Common myeloid progenitor, CD34-positive (primary cell): Measurements from ENCODE around the gene MAN1A2.
"Not testable (repeated sequence)": the region's sequence is repeated elsewhere in the genome, so short reads cannot be mapped to it uniquely, and the experiment has no call there.

Source experiments
- CTCF ChIA-PET: fragments of 350-600 bp; sonication (Branson Sonifier 250); formaldehyde crosslinking; loops from one replicate; lab custom pipeline; 2021; ENCODE audit warnings: antibody characterized with exemption; lab: Charles Lee
- POLR2A ChIA-PET: fragments of 350-600 bp; sonication (Branson Sonifier 250); formaldehyde crosslinking; loops from one replicate; lab custom pipeline; 2021; ENCODE audit warnings: antibody characterized with exemption; lab: Charles Lee
- DNase-seq, 3 donors: peaks; one replicate each; pipeline versions ENCODE4 v3.0.0 to v3.0.0-alpha.2; 2013
- H3K27ac ChIP-seq, 2 experiments: 1 replicate in 1 of 2; 2 replicates in 1 of 2; pipeline ENCODE4 v1.7.0; 2013; ENCODE audit warnings: inconsistent platforms in 2 of 2, low read length in 2 of 2, mild to moderate bottlenecking in 2 of 2, low read depth in 1 of 2, moderate library complexity in 1 of 2; ENCODE audit not compliant: severe bottlenecking in 2 of 2, insufficient read depth in 1 of 2, poor library complexity in 1 of 2
- H3K27me3 ChIP-seq, 5 experiments: replicated peaks in 2 of 5; 1 replicate in 3 of 5; 2 replicates in 2 of 5; pipeline versions ENCODE4 v1.6.1 to v1.7.0; 2013; ENCODE audit warnings: low read length in 4 of 5, mild to moderate bottlenecking in 2 of 5, moderate library complexity in 2 of 5, inconsistent platforms in 1 of 5; ENCODE audit not compliant: insufficient read depth in 5 of 5, control insufficient read depth in 4 of 5
- H3K36me3 ChIP-seq, 4 experiments: 1 replicate in 2 of 4; 2 replicates in 2 of 4; pipeline versions ENCODE4 v1.6.1 to v1.7.0; 2013; ENCODE audit warnings: low read length in 3 of 4, control low read depth in 1 of 4, mild to moderate bottlenecking in 1 of 4; ENCODE audit not compliant: control insufficient read depth in 4 of 4, insufficient read depth in 4 of 4
- H3K4me1 ChIP-seq, 4 experiments: 1 replicate in 3 of 4; 2 replicates in 1 of 4; pipeline versions ENCODE4 v1.6.1 to v1.7.1; 2013; ENCODE audit warnings: low read length in 3 of 4, mild to moderate bottlenecking in 3 of 4, control low read depth in 1 of 4, inconsistent platforms in 1 of 4, moderate library complexity in 1 of 4; ENCODE audit not compliant: control insufficient read depth in 4 of 4, insufficient read depth in 4 of 4; ENCODE audit errors: control extremely low read depth in 1 of 4
- H3K4me3 ChIP-seq, 7 experiments: 1 replicate in 4 of 7; 2 replicates in 3 of 7; pipeline versions ENCODE4 v1.5.1 to v1.7.0; 2013; ENCODE audit warnings: mild to moderate bottlenecking in 7 of 7, low read length in 6 of 7, moderate library complexity in 6 of 7, inconsistent platforms in 2 of 7, low read depth in 2 of 7, control low read depth in 1 of 7; ENCODE audit not compliant: insufficient read depth in 4 of 7, control insufficient read depth in 1 of 7; ENCODE audit errors: extremely low read depth in 1 of 7
- H3K9me3 ChIP-seq, 5 experiments: 1 replicate in 4 of 5; 2 replicates in 1 of 5; pipeline versions ENCODE4 v1.6.1 to v1.7.1; 2013; ENCODE audit warnings: low read length in 4 of 5, mild to moderate bottlenecking in 2 of 5, inconsistent platforms in 1 of 5, low read depth in 1 of 5, moderate library complexity in 1 of 5; ENCODE audit not compliant: control insufficient read depth in 4 of 5, insufficient read depth in 2 of 5; ENCODE audit errors: control extremely low read depth in 1 of 5
- WGBS: methylation state at CpG from one replicate; pipeline ENCODE4 v1.1.5; 2013; ENCODE audit not compliant: insufficient coverage; 5-methylcytosine and 5-hydroxymethylcytosine counted together

The MAN1A2 gene

GRCh38 chr1:117326035-117326434 lies 41.2 kb upstream of the MAN1A2 start:
- H3K4me1 ChIP-seq, CTCF ChIA-PET, DNase-seq, H3K4me3 ChIP-seq, H3K27ac ChIP-seq, H3K27me3 ChIP-seq, H3K36me3 ChIP-seq, H3K9me3 ChIP-seq, POLR2A ChIA-PET: not testable (repeated sequence)
- WGBS, result 100% methylated on average over 4 of the region's 6 CpGs

GRCh38 chr1:117327011-117327410 lies 40.2 kb upstream of the MAN1A2 start:
- Histone ChIP-seq H3K4me1 (no peaks in the 10 kb centered on the region), H3K9me3 (no peaks in the 10 kb centered on the region), H3K4me3 (no peak overlapping the region), H3K27me3 (peaks cover 0 to 7% (median 0%) of the 10 kb centered on the region in 5 experiments), H3K36me3 (no peaks in the 10 kb centered on the region), H3K27ac (no peak overlapping the region)
- ChIA-PET CTCF (no interaction called here), POLR2A (no interaction called here)
- DNase-seq, result no peak

- Histone ChIP-seq H3K4me3 (no peak overlapping the region), H3K9me3 (no peaks in the 10 kb centered on the region), H3K36me3 (no peaks in the 10 kb centered on the region), H3K27me3 (no peaks in the 10 kb centered on the region), H3K27ac (no peak overlapping the region), H3K4me1 (no peaks in the 10 kb centered on the region)
- DNase-seq, result no peak
- ChIA-PET CTCF (interaction anchor here (1.2 to 1.8 kb wide), 2 partner anchors 9 to 14 kb away, joined by 3 to 5 read pairs; no protein-coding TSS in a partner anchor), POLR2A (no interaction called here)
- 94% methylated on average over 3 of the region's 4 CpGs for whole genome bisulfite sequencing
These were observed 31.7 kb upstream of the MAN1A2 start for GRCh38 chr1:117335376-117336086.

- CTCF ChIA-PET, result interaction anchor here (1.2 to 1.8 kb wide), 2 partner anchors 9 to 15 kb away, joined by 3 to 5 read pairs; no protein-coding TSS in a partner anchor
- 100% methylated on average over 1 of the region's 2 CpGs for WGBS
These were observed 31.0 kb upstream of the MAN1A2 start for GRCh38 chr1:117336088-117336817.

GRCh38 chr1:117339866-117340700 lies 27.2 kb upstream of the MAN1A2 start:
- POLR2A ChIA-PET, result no interaction called here
- DNase-seq, result peak; percentile 18 to 66 (median 58)

More at GRCh38 chr1:117336088-117336817, 31.0 kb upstream of the MAN1A2 start:
- Histone ChIP-seq H3K36me3 (no peaks in the 10 kb centered on the region), H3K4me3 (no peak overlapping the region), H3K27ac (no peak overlapping the region), H3K4me1 (no peaks in the 10 kb centered on the region), H3K27me3 (no peaks in the 10 kb centered on the region), H3K9me3 (no peaks in the 10 kb centered on the region)
- POLR2A ChIA-PET, result no interaction called here
- no peak for DNase-seq

GRCh38 chr1:117341123-117341522 lies 26.1 kb upstream of the MAN1A2 start:
- H3K36me3 ChIP-seq, result no peaks in the 10 kb centered on the region
- 100% methylated on average over 4 of the region's 5 CpGs for WGBS
- CTCF ChIA-PET, result no interaction called here
- H3K9me3 ChIP-seq, result no peaks in the 10 kb centered on the region
- DNase-seq, result no peak
- H3K4me3 ChIP-seq, result no peak overlapping the region
- H3K27me3 ChIP-seq, result no peaks in the 10 kb centered on the region
- no peaks in the 10 kb centered on the region for H3K4me1 ChIP-seq
- POLR2A ChIA-PET, result no interaction called here
- H3K27ac ChIP-seq, result no peak overlapping the region

More at GRCh38 chr1:117339866-117340700, 27.2 kb upstream of the MAN1A2 start:
- Histone ChIP-seq H3K9me3 (no peaks in the 10 kb centered on the region), H3K27me3 (no peaks in the 10 kb centered on the region), H3K36me3 (no peaks in the 10 kb centered on the region), H3K27ac (no peak overlapping the region), H3K4me1 (no peaks in the 10 kb centered on the region), H3K4me3 (no peak overlapping the region)
- CTCF ChIA-PET, result no interaction called here
- 58% methylated on average over 3 of the region's 6 CpGs for WGBS
